Spleen (tissue), 7 donors: ENCODE results near the gene YWHAQ.

Experiments used
- POLR2A ChIP-seq, 3 donors: fragments of 450-650 bp; IDR thresholded peaks; one replicate each; pipeline ENCODE4 v1.5.1; 2017; ENCODE audit warnings: antibody characterized with exemption in 3 of 3, mild to moderate bottlenecking in 1 of 3
- POLR2AphosphoS5 ChIP-seq, 3 donors: sonication (generic); formaldehyde crosslinking; IDR thresholded peaks; one replicate each; pipeline ENCODE4 v1.5.1; 2017; ENCODE audit warnings: antibody characterized with exemption in 3 of 3
- TF ChIP-seq, protein P1 (sequence below), 11 experiments: fragments of 200-600 bp in 7 of 11; fragments of 450-650 bp in 4 of 11; sonication (generic) in 4 of 11; IDR thresholded peaks in 8 of 11; conservative IDR thresholded peaks in 3 of 11; 1 replicate in 7 of 11; 2 replicates in 4 of 11; pipeline versions ENCODE4 v1.4.0 to v1.8.0; 2016 to 2021; ENCODE audit warnings: antibody characterized with exemption in 11 of 11, inconsistent platforms in 4 of 11, mild to moderate bottlenecking in 1 of 11
- donor health status: DM: no; HTN: no; CAD: no; lungs with moderate emphysema.
- donor health status: DM: no; HTN: no; CAD: no.
- donor health status: DM: no; HTN: no; CAD: no.

DNA sequence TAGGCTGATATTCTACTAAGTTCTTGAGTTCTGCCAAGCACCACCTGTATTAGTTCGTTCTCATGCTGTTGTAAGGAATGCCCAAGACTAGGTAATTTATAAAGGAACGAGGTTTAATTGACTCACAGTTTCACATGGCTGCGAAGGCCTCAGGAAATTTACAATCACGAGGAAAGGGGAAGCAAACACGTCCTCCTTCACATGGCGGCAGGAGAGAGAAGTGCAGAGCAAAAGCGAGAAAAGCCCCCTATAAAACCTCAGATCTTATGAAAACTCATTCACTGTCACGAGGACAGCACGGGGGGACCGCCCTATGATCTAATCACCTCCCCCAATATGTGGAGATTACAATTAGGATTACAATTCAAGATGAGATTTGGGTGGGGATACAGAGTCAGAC lies 47.7 kb upstream of the YWHAQ start:
- TF ChIP-seq POLR2AphosphoS5 (IDR thresholded peaks at IDR 0.05) (no peak), POLR2A (IDR thresholded peaks at IDR 0.05) (no peak)
- TF ChIP-seq, protein P1, sequence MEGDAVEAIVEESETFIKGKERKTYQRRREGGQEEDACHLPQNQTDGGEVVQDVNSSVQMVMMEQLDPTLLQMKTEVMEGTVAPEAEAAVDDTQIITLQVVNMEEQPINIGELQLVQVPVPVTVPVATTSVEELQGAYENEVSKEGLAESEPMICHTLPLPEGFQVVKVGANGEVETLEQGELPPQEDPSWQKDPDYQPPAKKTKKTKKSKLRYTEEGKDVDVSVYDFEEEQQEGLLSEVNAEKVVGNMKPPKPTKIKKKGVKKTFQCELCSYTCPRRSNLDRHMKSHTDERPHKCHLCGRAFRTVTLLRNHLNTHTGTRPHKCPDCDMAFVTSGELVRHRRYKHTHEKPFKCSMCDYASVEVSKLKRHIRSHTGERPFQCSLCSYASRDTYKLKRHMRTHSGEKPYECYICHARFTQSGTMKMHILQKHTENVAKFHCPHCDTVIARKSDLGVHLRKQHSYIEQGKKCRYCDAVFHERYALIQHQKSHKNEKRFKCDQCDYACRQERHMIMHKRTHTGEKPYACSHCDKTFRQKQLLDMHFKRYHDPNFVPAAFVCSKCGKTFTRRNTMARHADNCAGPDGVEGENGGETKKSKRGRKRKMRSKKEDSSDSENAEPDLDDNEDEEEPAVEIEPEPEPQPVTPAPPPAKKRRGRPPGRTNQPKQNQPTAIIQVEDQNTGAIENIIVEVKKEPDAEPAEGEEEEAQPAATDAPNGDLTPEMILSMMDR (IDR thresholded peaks at IDR 0.05 in 8 of 11, conservative IDR thresholded peaks at IDR 0.05 in 3 of 11): no peak
